Fibroblast of lung (primary cell): ENCODE measurements around the gene ARPP19.

Source experiments
- CTCF ChIP-seq, 2 donors: IDR thresholded peaks in 1 of 2; conservative IDR thresholded peaks in 1 of 2; 1 replicate in 1 of 2; 2 replicates in 1 of 2; pipeline ENCODE4 v1.5.1; 2011 to 2012; ENCODE audit warnings: low read length in 2 of 2, control low read depth in 1 of 2, inconsistent platforms in 1 of 2, low read depth in 1 of 2, mild to moderate bottlenecking in 1 of 2
- EZH2 ChIP-seq: IDR thresholded peaks from 2 replicates; pipeline ENCODE4 v1.5.1; 2012; ENCODE audit warnings: low read length, control low read depth, mild to moderate bottlenecking; ENCODE audit errors: missing control alignments

- TF ChIP-seq EZH2 (no peak), CTCF (conservative IDR thresholded peaks at IDR 0.05 in 1 of 2, IDR thresholded peaks at IDR 0.05 in 1 of 2; ENCODE audit: low read depth in 1 of 2, low read length in 2 of 2) (no peak)
Observed at GRCh38 chr15:52575072-52575471, 6.2 kb upstream of the ARPP19 start.
